BJ (cell line): ENCODE measurements around the gene XXYLT1. TPM values are rescaled to one million over a fixed set of nuclear protein-coding genes. Genes with fewer than 3 reads are reported as not detected.

Experiments
- CTCF ChIA-PET: fragments of 350-600 bp; formaldehyde crosslinking; extraction: SDS; loops from one replicate; lab custom pipeline; 2021; ENCODE audit warnings: antibody characterized with exemption, inconsistent platforms; lab: Yijun Ruan, JAX
- POLR2A ChIA-PET: fragments of 300-600 bp; sonication (Branson Sonifier 250); formaldehyde crosslinking; extraction: SDS; loops from one replicate; lab custom pipeline; 2021; ENCODE audit warnings: antibody characterized with exemption; lab: Charles Lee
- DNase-seq: peaks from one replicate; pipeline ENCODE4 v3.0.0-alpha.2; 2011; ENCODE audit warnings: low read depth
- H3K27me3 ChIP-seq: 2 replicates; pipeline ENCODE4 v1.6.0; 2011; ENCODE audit warnings: low read length; ENCODE audit not compliant: control insufficient read depth, insufficient read depth
- H3K36me3 ChIP-seq: 2 replicates; pipeline ENCODE4 v1.5.1; 2011; ENCODE audit warnings: low read length; ENCODE audit not compliant: control insufficient read depth, insufficient read depth
- H3K4me3 ChIP-seq: 2 replicates; pipeline ENCODE4 v1.5.1; 2011; ENCODE audit warnings: low read depth, mild to moderate bottlenecking, control low read depth, low read length
- polyA plus RNA-seq: library from polyadenylated mRNA; depleted of rRNA; stranded (reverse); fragments of >200 nt; gene quantifications from 2 replicates; pipeline ENCODE4 v1.2.3, GENCODE V29; 2011
- TF ChIP-seq, protein P1 (sequence below): IDR thresholded peaks from 2 replicates; pipeline ENCODE4 v1.5.1; 2011; ENCODE audit warnings: low read depth, mild to moderate bottlenecking, control low read depth, inconsistent platforms, low read length, moderate library complexity; ENCODE audit not compliant: insufficient read depth

Gene XXYLT1
- polyA plus RNA-seq, 1 experiment = 33.5 TPM

- peaks cover 1% of the 10 kb centered on the region for H3K36me3 ChIP-seq
- no peak for DNase-seq
- ChIA-PET POLR2A (no interaction called here), CTCF (interaction anchor here (0.5 to 2.5 kb wide), 3 partner anchors 12 to 16 kb away, joined by 3 to 10 read pairs (median 6); partner anchors contain the start of gene XXYLT1)
- TF ChIP-seq, protein P1, sequence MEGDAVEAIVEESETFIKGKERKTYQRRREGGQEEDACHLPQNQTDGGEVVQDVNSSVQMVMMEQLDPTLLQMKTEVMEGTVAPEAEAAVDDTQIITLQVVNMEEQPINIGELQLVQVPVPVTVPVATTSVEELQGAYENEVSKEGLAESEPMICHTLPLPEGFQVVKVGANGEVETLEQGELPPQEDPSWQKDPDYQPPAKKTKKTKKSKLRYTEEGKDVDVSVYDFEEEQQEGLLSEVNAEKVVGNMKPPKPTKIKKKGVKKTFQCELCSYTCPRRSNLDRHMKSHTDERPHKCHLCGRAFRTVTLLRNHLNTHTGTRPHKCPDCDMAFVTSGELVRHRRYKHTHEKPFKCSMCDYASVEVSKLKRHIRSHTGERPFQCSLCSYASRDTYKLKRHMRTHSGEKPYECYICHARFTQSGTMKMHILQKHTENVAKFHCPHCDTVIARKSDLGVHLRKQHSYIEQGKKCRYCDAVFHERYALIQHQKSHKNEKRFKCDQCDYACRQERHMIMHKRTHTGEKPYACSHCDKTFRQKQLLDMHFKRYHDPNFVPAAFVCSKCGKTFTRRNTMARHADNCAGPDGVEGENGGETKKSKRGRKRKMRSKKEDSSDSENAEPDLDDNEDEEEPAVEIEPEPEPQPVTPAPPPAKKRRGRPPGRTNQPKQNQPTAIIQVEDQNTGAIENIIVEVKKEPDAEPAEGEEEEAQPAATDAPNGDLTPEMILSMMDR = no peak
- H3K4me3 ChIP-seq = no peak overlapping the region
- no peaks in the 10 kb centered on the region for H3K27me3 ChIP-seq
Measured at GRCh38 chr3:195286115-195286872, 15.3 kb upstream of the XXYLT1 start.

- TF ChIP-seq, protein P1 = no peak
- no peak overlapping the region for H3K4me3 ChIP-seq
- ChIA-PET POLR2A (no interaction called here), CTCF (interaction anchor here (1.2 kb wide), 1 partner anchor 14 kb away, joined by 6 read pairs; the partner anchor contains the start of gene XXYLT1)
- DNase-seq = no peak
- no peaks in the 10 kb centered on the region; the same call in 1 of the 2 replicates for H3K36me3 ChIP-seq
- no peaks in the 10 kb centered on the region for H3K27me3 ChIP-seq
Measured at GRCh38 chr3:195285372-195285771, 14.4 kb upstream of the XXYLT1 start.

GRCh38 chr3:195284842-195285241, 13.9 kb upstream of the XXYLT1 start:
- ChIA-PET CTCF (interaction anchor here (1.2 kb wide), 1 partner anchor 13 kb away, joined by 6 read pairs; the partner anchor contains the start of gene XXYLT1), POLR2A (interaction anchor here (0.6 kb wide), 1 partner anchor 258 kb away, joined by 4 read pairs; the partner anchor contains the start of gene PPP1R2)
- Histone ChIP-seq H3K36me3 (no peaks in the 10 kb centered on the region; the same call in 1 of the 2 replicates), H3K27me3 (no peaks in the 10 kb centered on the region), H3K4me3 (no peak overlapping the region)
- TF ChIP-seq, protein P1 = no peak
- DNase-seq = no peak

- no peak for DNase-seq
- Histone ChIP-seq H3K27me3 (no peaks in the 10 kb centered on the region), H3K36me3 (no peaks in the 10 kb centered on the region; the same call in none of the 2 replicates), H3K4me3 (no peak overlapping the region)
- TF ChIP-seq, protein P1 = no peak
- POLR2A ChIA-PET = no interaction called here
- CTCF ChIA-PET = interaction anchor here (1.3 to 3.8 kb wide), 2 partner anchors 12 to 239 kb away, joined by 3 to 27 read pairs; partner anchors contain the start of gene XXYLT1
Measured at GRCh38 chr3:195282961-195283360, 12.0 kb upstream of the XXYLT1 start.

DNA sequence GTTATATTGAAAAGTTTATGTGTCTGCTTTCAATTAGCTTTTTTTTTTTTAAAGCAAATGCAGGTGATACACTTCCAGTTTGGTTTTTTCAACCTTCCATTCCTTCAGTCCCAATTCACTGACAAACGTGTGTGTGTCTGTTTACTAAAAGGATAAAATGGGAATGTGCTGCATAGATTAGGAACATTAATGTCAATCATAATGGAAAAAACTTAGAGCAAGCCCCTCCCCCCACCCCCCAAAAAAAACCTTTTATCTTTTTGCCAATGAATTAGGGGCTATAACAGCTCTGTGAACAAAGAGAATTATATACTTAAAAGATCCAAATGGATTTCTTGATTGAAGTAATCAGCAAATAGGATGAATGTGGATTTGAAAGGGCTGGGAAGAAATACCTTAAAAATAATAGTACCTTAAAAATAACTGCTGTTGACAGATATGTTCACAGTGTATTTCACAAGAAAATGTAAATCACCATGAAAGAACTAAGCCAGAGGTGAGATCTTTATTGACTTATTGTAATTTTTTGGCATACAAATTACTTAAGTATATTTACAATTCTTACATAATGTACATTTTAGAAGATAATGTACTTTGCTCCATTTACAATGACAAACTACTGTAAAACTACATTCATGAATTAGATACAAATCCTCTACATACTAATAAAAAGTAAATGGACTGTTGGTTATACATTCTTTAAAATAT, 3.5 kb upstream of the XXYLT1 start:
- DNase-seq = no peak
- TF ChIP-seq, protein P1 = no peak
- no peaks in the 10 kb centered on the region; the same call in 1 of the 2 replicates for H3K36me3 ChIP-seq
- POLR2A ChIA-PET = no interaction called here
- H3K27me3 ChIP-seq = no peaks in the 10 kb centered on the region
- H3K4me3 ChIP-seq = no peak overlapping the region
- CTCF ChIA-PET = interaction anchor here (0.6 to 8.7 kb wide), 4 partner anchors 22 to 260 kb away, joined by 3 to 160 read pairs (median 4); no protein-coding TSS in a partner anchor
